ENCODE results near the gene EMP3. TPM values are rescaled to one million over a fixed set of nuclear protein-coding genes. Genes with fewer than 3 reads are reported as not detected.
A peak's percentile ranks its signal among the peaks of the same experiment; 100 is the strongest.

The EMP3 gene
- total and polyA plus RNA-seq, 2 of the 13 experiments (the other 11 are each of a cell fraction or from before 2014, with no cell fraction given): 2.2 to 7.8 TPM

- H3K4me3 ChIP-seq (replicated peaks in 1 of 3; ENCODE audit: insufficient read depth in 1 of 3, low read depth in 2 of 3, low read length in 3 of 3): no peak overlapping the region
- H3K27ac ChIP-seq (ENCODE audit: extremely low read length, insufficient read depth, low read length): no peak overlapping the region
- no peaks in the 10 kb centered on the region for H3K9me3 ChIP-seq (ENCODE audit: low read length)
- TF ChIP-seq THAP11 (CRISPR knock-in tag; IDR thresholded peaks at IDR 0.05): peak; percentile 92
- peak; percentile 21; the same call in 1 of the 2 replicates for TF ChIP-seq HCFC1 (IDR thresholded peaks at IDR 0.05; ENCODE audit: low read depth, low read length)
- TF ChIP-seq FOXO1 (CRISPR knock-in tag; IDR thresholded peaks at IDR 0.05): no peak
- 0 out of 2 replicates have a peak, but pooled peaks have one; percentile 13 for TF ChIP-seq ZBTB33 (CRISPR knock-in tag; IDR thresholded peaks at IDR 0.05)
- TF ChIP-seq ZKSCAN5 (CRISPR knock-in tag; IDR thresholded peaks at IDR 0.05): no peak
- TF ChIP-seq ZNF143 (CRISPR knock-in tag; IDR thresholded peaks at IDR 0.05): peak; percentile 85
- FAIRE-seq (no peak), ATAC-seq (no peak), DNase-seq (ENCODE audit: low spot score) (no peak)
- H3K79me2 ChIP-seq (ENCODE audit: insufficient read depth, low read length): no peaks in the 10 kb centered on the region
- no TSS peak for BruUV-seq (replicated peaks)
- ChIA-PET CTCF (ENCODE audit: low intra/inter-chr PET ratio, low total read pairs) (no interaction called here), POLR2A (no interaction called here)
- 100% methylated on average over 5 of the region's 6 CpGs for WGBS (ENCODE audit: low lambda C conversion rate)
- H3K4me2 ChIP-seq (ENCODE audit: low read depth, low read length): no peak overlapping the region
- H2AFZ ChIP-seq (ENCODE audit: low read length): no peak overlapping the region
- peaks cover 30% of the 10 kb centered on the region for H3K4me1 ChIP-seq (ENCODE audit: insufficient read depth, low read length)
- intact Hi-C loops (cut with micrococcal nuclease; ENCODE audit: unreplicated experiment): no loop called here
- H3K27me3 ChIP-seq (ENCODE audit: control insufficient read depth in 1 of 2, insufficient read depth in 2 of 2, low read length in 2 of 2): no peaks in the 10 kb centered on the region
- no peaks in the 10 kb centered on the region for H4K20me1 ChIP-seq (ENCODE audit: insufficient read depth, low read length)
- peaks cover 1 to 17% of the 10 kb centered on the region in 2 experiments; a peak in 3 of 5 replicates for H3K36me3 ChIP-seq (replicated peaks in 1 of 2; ENCODE audit: control insufficient read depth in 1 of 2, insufficient read depth in 2 of 2, low read length in 2 of 2)
- H3K9ac ChIP-seq (ENCODE audit: insufficient read depth, low read depth, low read length): no peak overlapping the region
- in situ Hi-C loops (cut with HindIII; ENCODE audit: extremely low pct_ligation_motif_present, low pct_unique_long_range_greater_than_20kb): no loop called here
Measured at GRCh38 chr19:48344892-48345291, 19.5 kb downstream of the EMP3 start.

GRCh38 chr19:48346191-48346590, 20.8 kb downstream of the EMP3 start:
- H3K4me3 ChIP-seq (replicated peaks in 1 of 3; ENCODE audit: insufficient read depth in 1 of 3, low read depth in 2 of 3, low read length in 3 of 3): no peak overlapping the region
- ATAC-seq: no peak
- no peak overlapping the region for H3K9ac ChIP-seq (ENCODE audit: insufficient read depth, low read depth, low read length)
- H3K4me2 ChIP-seq (ENCODE audit: low read depth, low read length): no peak overlapping the region
- peaks cover 1 to 14% of the 10 kb centered on the region in 2 experiments; a peak in 3 of 5 replicates for H3K36me3 ChIP-seq (replicated peaks in 1 of 2; ENCODE audit: control insufficient read depth in 1 of 2, insufficient read depth in 2 of 2, low read length in 2 of 2)
- H3K27ac ChIP-seq (ENCODE audit: extremely low read length, insufficient read depth, low read length): no peak overlapping the region
- FAIRE-seq: no peak
- intact Hi-C loops (cut with micrococcal nuclease; ENCODE audit: unreplicated experiment) (no loop called here), in situ Hi-C loops (cut with HindIII; ENCODE audit: extremely low pct_ligation_motif_present, low pct_unique_long_range_greater_than_20kb) (no loop called here)
- WGBS (ENCODE audit: low lambda C conversion rate): 93% methylated on average over 2 of the region's 2 CpGs
- H4K20me1 ChIP-seq (ENCODE audit: insufficient read depth, low read length): no peaks in the 10 kb centered on the region
- H3K4me1 ChIP-seq (ENCODE audit: insufficient read depth, low read length): peaks cover 39% of the 10 kb centered on the region
- no peaks in the 10 kb centered on the region for H3K27me3 ChIP-seq (ENCODE audit: control insufficient read depth in 1 of 2, insufficient read depth in 2 of 2, low read length in 2 of 2)
- no peak overlapping the region for H2AFZ ChIP-seq (ENCODE audit: low read length)
- no TSS peak for BruUV-seq (replicated peaks)
- POLR2A ChIA-PET: no interaction called here
- DNase-seq (ENCODE audit: low spot score): no peak
- no peaks in the 10 kb centered on the region for H3K79me2 ChIP-seq (ENCODE audit: insufficient read depth, low read length)
- CTCF ChIA-PET (ENCODE audit: low intra/inter-chr PET ratio, low total read pairs): no interaction called here
- H3K9me3 ChIP-seq (ENCODE audit: low read length): no peaks in the 10 kb centered on the region
- TF ChIP-seq ISL2 (CRISPR knock-in tag; IDR thresholded peaks at IDR 0.05) (no peak), ZSCAN30 (CRISPR knock-in tag; IDR thresholded peaks at IDR 0.05) (no peak), E2F5 (CRISPR knock-in tag; conservative IDR thresholded peaks at IDR 0.05) (no peak), ZNF609 (CRISPR knock-in tag; IDR thresholded peaks at IDR 0.05; ENCODE audit: borderline replicate concordance) (no peak), ATF4 (CRISPR knock-in tag; IDR thresholded peaks at IDR 0.05) (no peak)
